ENCODE results near the gene HSPA4.

Gene HSPA4

DNA sequence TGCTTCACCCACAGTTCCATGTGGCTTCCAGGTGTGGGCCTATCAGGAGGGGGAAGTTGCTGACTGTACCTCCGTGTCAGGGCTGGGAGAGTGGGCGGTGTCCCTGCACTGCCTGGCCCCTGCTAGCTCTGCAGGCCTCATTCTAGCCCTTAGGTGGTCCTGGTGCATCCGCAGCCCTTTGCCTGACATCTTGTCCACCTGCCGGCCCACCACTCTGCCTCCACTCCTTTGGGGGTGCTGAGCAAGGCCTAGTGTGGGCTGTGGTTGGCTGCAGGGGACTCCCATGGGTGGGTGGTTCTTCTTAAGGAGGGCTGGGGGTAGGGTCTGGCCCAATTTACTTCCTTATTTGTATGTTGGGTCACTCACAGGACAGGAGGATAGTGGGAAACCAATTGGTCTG, 66.9 kb downstream of the HSPA4 start:
- no peak for DNase-seq (ENCODE audit: extremely low read depth, low read depth)
- TF ChIP-seq CTCF (IDR thresholded peaks at IDR 0.05; ENCODE audit: low read depth, low read length) = no peak

DNA sequence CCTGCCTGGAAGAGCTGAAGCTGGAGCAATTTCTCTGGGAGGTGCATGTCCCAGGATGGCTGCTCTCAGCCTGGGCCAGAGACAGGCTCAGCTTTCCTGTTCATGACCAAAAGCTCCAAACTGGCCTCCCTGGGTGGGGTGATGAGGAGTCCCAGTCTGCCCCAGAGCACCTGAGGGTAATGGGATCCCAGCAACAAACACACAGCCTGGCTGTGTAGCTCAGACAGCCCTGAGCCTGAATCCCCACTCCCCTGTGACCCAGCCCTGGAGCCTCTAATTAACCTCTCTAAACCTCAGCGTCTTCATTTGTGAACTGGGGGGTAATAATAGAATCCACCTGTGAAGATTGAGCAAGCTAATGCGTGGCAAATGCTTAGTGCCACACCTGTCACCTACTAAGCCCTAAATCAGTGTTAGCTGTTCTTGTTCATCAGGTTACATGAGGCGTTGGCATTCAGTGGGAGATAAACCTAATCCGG, 67.5 kb downstream of the HSPA4 start:
- no peak for DNase-seq (ENCODE audit: extremely low read depth, low read depth)
- TF ChIP-seq CTCF (IDR thresholded peaks at IDR 0.05; ENCODE audit: low read depth, low read length) = no peak

GRCh38 chr5:133120156-133120750, 68.4 kb downstream of the HSPA4 start:
- DNase-seq (ENCODE audit: extremely low read depth, low read depth) = no peak
- no peak for TF ChIP-seq CTCF (IDR thresholded peaks at IDR 0.05; ENCODE audit: low read depth, low read length)

GRCh38 chr5:133121080-133121479, 69.3 kb downstream of the HSPA4 start:
- no peak for TF ChIP-seq CTCF (IDR thresholded peaks at IDR 0.05; ENCODE audit: low read depth, low read length)
- DNase-seq (ENCODE audit: extremely low read depth, low read depth) = no peak

DNA sequence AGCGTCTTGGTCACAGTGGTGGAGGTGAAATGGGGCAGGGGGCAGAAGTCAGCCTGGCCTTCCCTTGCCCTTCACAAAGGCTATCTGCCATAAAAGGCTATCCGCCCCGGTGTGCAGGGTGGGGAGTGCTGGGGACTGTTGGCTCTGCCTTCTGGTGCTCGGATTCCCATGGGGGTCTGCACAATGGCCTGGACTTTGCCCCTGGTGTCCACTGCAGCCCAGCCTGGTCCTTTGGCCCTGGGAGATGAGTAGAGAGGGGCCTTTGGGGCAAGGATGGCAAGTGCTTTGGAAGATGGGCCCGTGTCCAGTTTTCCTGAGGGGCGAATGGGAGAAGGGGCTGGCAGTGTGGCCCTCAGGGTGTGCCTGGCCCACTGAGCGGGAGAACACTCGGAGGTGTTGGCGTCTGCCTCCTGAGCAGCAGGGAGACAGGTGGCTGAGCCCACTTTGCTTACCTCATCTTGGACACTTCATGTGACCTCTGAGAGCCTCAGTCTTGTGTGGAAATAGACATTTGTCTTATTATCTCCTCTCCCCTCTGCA, 69.9 kb downstream of the HSPA4 start:
- DNase-seq (ENCODE audit: extremely low read depth, low read depth) = no peak
- no peak for TF ChIP-seq CTCF (IDR thresholded peaks at IDR 0.05; ENCODE audit: low read depth, low read length)

- no peak for DNase-seq (ENCODE audit: extremely low read depth, low read depth)
- no peak for TF ChIP-seq CTCF (IDR thresholded peaks at IDR 0.05; ENCODE audit: low read depth, low read length)
Measured at GRCh38 chr5:133122711-133123110, 70.9 kb downstream of the HSPA4 start.

GRCh38 chr5:133123297-133123696, 71.5 kb downstream of the HSPA4 start:
- TF ChIP-seq CTCF (IDR thresholded peaks at IDR 0.05; ENCODE audit: low read depth, low read length) = no peak

More at GRCh38 chr5:133123297-133123696, 71.5 kb downstream of the HSPA4 start:
- no peak for DNase-seq (ENCODE audit: extremely low read depth, low read depth)

Data from AG09319 (cell line).